Duodenal mucosa (tissue), 2 donors: Measurements from ENCODE around the gene NFASC.

ENCODE experiments used
- H3K27ac ChIP-seq: one replicate; pipeline ENCODE4 v1.7.0; 2013; ENCODE audit warnings: low read depth, low read length
- H3K27me3 ChIP-seq, 2 donors: one replicate each; pipeline ENCODE4 v1.7.0; 2013; ENCODE audit warnings: low read length in 2 of 2, control low read depth in 1 of 2; ENCODE audit not compliant: insufficient read depth in 2 of 2, control insufficient read depth in 1 of 2
- H3K36me3 ChIP-seq, 2 donors: one replicate each; pipeline ENCODE4 v1.7.0; 2013; ENCODE audit warnings: low read length in 2 of 2, control low read depth in 1 of 2; ENCODE audit not compliant: insufficient read depth in 2 of 2, control insufficient read depth in 1 of 2
- H3K4me1 ChIP-seq, 2 donors: one replicate each; pipeline ENCODE4 v1.7.0; 2013; ENCODE audit warnings: low read length in 2 of 2, control low read depth in 1 of 2; ENCODE audit not compliant: insufficient read depth in 2 of 2, control insufficient read depth in 1 of 2
- H3K4me3 ChIP-seq, 2 donors: one replicate each; pipeline ENCODE4 v1.7.0; 2013; ENCODE audit warnings: low read length in 2 of 2, low read depth in 1 of 2
- H3K9ac ChIP-seq, 2 donors: one replicate each; pipeline ENCODE4 v1.7.0; 2013; ENCODE audit warnings: low read length in 2 of 2, low read depth in 1 of 2
- H3K9me3 ChIP-seq, 2 donors: one replicate each; pipeline ENCODE4 v1.7.0; 2013; ENCODE audit warnings: low read length in 2 of 2, control low read depth in 1 of 2; ENCODE audit not compliant: control insufficient read depth in 1 of 2

Gene NFASC

DNA sequence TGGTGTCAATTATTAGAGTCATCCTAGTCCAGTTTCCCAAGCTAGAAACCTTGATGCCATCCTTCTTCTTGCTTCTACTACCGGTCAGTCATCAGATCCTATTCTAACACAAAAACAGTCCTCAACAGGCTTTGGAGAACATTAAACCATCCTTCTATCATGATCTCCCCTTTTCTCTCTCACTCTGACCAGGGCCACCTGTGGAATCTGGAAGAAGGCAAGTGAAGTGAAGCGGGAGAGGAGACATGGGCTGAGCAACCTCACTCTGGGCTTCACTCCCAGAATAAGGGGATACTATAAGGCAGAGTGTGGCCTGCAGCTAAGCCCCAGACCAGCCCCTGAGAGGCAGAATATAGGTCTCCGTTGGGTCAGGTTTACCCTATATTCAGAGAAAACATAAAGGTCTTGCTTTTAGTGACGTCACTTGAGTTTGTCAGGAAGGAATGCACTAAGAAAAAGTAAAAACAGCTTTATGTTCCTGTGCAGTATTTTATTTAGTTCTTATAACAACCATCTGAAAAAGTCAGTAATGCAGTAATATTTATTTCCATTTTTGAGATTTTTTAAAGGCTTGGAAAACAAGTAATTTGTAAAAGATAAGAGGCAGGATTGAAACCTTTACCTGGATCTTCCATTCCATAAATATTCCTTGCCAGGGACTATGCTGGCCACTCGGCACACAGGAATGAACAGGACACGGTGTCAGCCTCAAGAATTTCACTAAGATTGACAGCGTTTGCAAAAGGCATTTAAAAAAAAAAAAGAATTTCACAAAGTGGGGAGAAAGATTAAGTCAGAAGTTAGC, 61.3 kb downstream of the NFASC start:
- H3K27me3 ChIP-seq = peaks cover 0 to 4% of the 10 kb centered on the region in 2 donors
- no peak overlapping the region for H3K27ac ChIP-seq
- H3K4me1 ChIP-seq = no peaks in the 10 kb centered on the region

DNA sequence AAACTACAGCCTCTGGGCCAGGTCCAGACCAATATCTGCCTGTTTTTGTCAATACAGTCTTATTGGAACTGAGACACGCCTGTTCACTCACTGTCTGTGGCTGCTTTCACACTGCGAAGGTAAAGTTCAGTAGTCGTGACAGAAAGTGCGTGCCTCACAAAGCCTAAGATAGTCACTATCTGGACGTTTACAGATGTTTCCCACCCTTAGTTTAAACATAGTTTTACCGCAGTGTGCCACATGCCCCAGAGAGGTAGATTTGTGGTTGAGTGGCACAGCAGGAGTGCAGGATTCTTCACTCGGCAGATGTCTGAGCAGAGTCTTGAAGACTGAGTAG, 61.9 kb downstream of the NFASC start:
- no peak overlapping the region for H3K9ac ChIP-seq
- no peaks in the 10 kb centered on the region for H3K36me3 ChIP-seq
- no peaks in the 10 kb centered on the region for H3K4me1 ChIP-seq
- H3K27ac ChIP-seq = no peak overlapping the region
- H3K27me3 ChIP-seq = peaks cover 0 to 4% of the 10 kb centered on the region in 2 donors
- no peak overlapping the region for H3K4me3 ChIP-seq
- no peaks in the 10 kb centered on the region for H3K9me3 ChIP-seq

More for the DNA sequence above, 61.3 kb downstream of the NFASC start:
- no peak overlapping the region for H3K9ac ChIP-seq
- H3K9me3 ChIP-seq = no peaks in the 10 kb centered on the region
- H3K36me3 ChIP-seq = no peaks in the 10 kb centered on the region
- no peak overlapping the region for H3K4me3 ChIP-seq

- Histone ChIP-seq H3K4me3 (no peak overlapping the region), H3K9me3 (no peaks in the 10 kb centered on the region), H3K36me3 (no peaks in the 10 kb centered on the region), H3K27me3 (peaks cover 0 to 4% of the 10 kb centered on the region in 2 donors), H3K9ac (no peak overlapping the region), H3K27ac (no peak overlapping the region), H3K4me1 (no peaks in the 10 kb centered on the region)
Observed at GRCh38 chr1:204935155-204935554, 64.5 kb downstream of the NFASC start.

GRCh38 chr1:204936765-204937164, 66.1 kb downstream of the NFASC start:
- H3K36me3 ChIP-seq = no peaks in the 10 kb centered on the region
- H3K9me3 ChIP-seq = no peaks in the 10 kb centered on the region
- H3K4me3 ChIP-seq = no peak overlapping the region
- no peaks in the 10 kb centered on the region for H3K4me1 ChIP-seq
- H3K27me3 ChIP-seq = peaks cover 0 to 4% of the 10 kb centered on the region in 2 donors
- no peak overlapping the region for H3K9ac ChIP-seq
- H3K27ac ChIP-seq = no peak overlapping the region

DNA sequence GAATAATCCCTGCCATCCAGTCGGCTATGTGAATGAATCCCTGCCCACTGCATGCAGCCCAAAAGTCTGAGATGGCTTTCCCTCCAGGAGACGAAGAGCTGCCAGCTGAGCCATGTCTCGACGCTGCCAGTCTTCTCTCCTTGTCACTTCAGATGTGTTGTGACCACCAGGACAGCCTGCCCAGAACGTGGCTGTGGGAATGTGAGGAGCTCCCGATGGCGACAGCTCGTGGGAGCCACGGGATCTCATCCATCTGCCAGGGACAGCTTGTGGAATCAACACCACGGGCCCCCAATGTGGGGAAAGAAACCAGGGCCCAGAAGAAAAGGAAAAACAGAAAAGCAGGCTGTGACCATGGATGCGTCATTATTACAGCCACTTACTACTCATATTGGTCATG, 67.2 kb downstream of the NFASC start:
- no peaks in the 10 kb centered on the region for H3K36me3 ChIP-seq
- no peaks in the 10 kb centered on the region for H3K9me3 ChIP-seq
- H3K27me3 ChIP-seq = no peaks in the 10 kb centered on the region
- H3K27ac ChIP-seq = no peak overlapping the region
- H3K9ac ChIP-seq = no peak overlapping the region
- no peak overlapping the region for H3K4me3 ChIP-seq
- H3K4me1 ChIP-seq = no peaks in the 10 kb centered on the region

DNA sequence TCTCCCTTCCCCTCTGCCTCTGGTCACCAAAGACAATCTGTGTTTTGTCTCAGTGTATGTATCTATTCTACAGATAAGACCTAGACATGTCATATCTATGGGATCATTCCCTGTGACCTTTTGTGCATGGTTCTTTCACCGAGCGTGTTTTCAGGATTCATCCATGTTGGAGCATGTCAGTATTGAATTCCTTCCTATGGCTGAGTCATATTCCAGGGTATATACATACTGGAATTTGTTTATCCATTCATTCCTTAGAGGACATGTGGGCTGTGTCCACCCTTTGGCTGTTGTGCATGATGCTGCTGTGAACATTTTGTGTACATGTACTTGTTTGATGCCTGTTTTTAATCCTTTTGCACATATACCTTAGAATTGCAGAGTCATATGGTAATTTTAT, 69.9 kb downstream of the NFASC start:
- Histone ChIP-seq H3K27ac (no peak overlapping the region), H3K4me3 (no peak overlapping the region), H3K9ac (no peak overlapping the region), H3K4me1 (no peaks in the 10 kb centered on the region), H3K27me3 (peaks cover 0 to 3% of the 10 kb centered on the region in 2 donors), H3K9me3 (no peaks in the 10 kb centered on the region), H3K36me3 (no peaks in the 10 kb centered on the region)

- Histone ChIP-seq H3K9ac (no peak overlapping the region), H3K27ac (no peak overlapping the region), H3K27me3 (peaks cover 0 to 3% of the 10 kb centered on the region in 2 donors), H3K4me1 (no peaks in the 10 kb centered on the region), H3K4me3 (no peak overlapping the region), H3K36me3 (no peaks in the 10 kb centered on the region), H3K9me3 (no peaks in the 10 kb centered on the region)
Observed at GRCh38 chr1:204941421-204942338, 71.0 kb downstream of the NFASC start.

- H3K9ac ChIP-seq = no peak overlapping the region
- no peak overlapping the region for H3K4me3 ChIP-seq
- no peak overlapping the region for H3K27ac ChIP-seq
- H3K27me3 ChIP-seq = peaks cover 0 to 3% of the 10 kb centered on the region in 2 donors
- H3K4me1 ChIP-seq = no peaks in the 10 kb centered on the region
- no peaks in the 10 kb centered on the region for H3K9me3 ChIP-seq
- no peaks in the 10 kb centered on the region for H3K36me3 ChIP-seq
Observed at GRCh38 chr1:204943495-204943894, 72.8 kb downstream of the NFASC start.

- peaks cover 0 to 3% of the 10 kb centered on the region in 2 donors for H3K27me3 ChIP-seq
- H3K9me3 ChIP-seq = no peaks in the 10 kb centered on the region
- no peaks in the 10 kb centered on the region for H3K36me3 ChIP-seq
- no peaks in the 10 kb centered on the region for H3K4me1 ChIP-seq
- no peak overlapping the region for H3K9ac ChIP-seq
- H3K27ac ChIP-seq = no peak overlapping the region
- H3K4me3 ChIP-seq = no peak overlapping the region
Observed at GRCh38 chr1:204944662-204945061, 74.0 kb downstream of the NFASC start.

DNA sequence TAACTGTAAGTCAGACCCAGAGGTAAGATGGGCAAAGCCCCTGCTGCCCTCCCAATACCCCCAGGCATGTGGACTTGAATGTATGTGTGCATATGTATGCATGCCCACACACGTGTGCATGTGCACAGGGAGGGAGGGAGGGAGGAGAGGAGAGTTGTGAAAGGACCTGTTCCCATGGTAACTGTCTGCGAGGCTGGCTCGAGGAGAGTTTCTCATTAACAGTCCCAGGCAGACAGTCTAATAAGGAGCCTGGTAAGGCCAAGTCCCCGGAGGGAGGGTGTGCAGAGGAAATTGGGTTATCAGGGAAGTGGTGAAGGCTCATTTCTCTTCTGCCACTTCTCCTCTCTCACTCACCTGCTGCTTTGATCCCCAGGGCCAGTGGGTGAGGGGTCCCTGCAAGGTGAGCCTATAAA, 74.9 kb downstream of the NFASC start:
- Histone ChIP-seq H3K27ac (no peak overlapping the region), H3K27me3 (peaks cover 0 to 3% of the 10 kb centered on the region in 2 donors), H3K9ac (no peak overlapping the region), H3K4me3 (no peak overlapping the region), H3K9me3 (no peaks in the 10 kb centered on the region), H3K4me1 (no peaks in the 10 kb centered on the region), H3K36me3 (no peaks in the 10 kb centered on the region)
